NCI-H2227 treated with DMSO at 0.1 percent for 48 hours (cell line): ENCODE data around the gene TP63.
"Not testable (repeated sequence)": the region's sequence is repeated elsewhere in the genome, so short reads cannot be mapped to it uniquely, and the experiment has no call there.

Experiments used
- DNase-seq: peaks from one replicate; lab custom pipeline; 2025; lab: John Stamatoyannopoulos, UW

The TP63 gene

GRCh38 chr3:189625572-189625971, 5.6 kb upstream of the TP63 start:
- no peak for DNase-seq

DNA sequence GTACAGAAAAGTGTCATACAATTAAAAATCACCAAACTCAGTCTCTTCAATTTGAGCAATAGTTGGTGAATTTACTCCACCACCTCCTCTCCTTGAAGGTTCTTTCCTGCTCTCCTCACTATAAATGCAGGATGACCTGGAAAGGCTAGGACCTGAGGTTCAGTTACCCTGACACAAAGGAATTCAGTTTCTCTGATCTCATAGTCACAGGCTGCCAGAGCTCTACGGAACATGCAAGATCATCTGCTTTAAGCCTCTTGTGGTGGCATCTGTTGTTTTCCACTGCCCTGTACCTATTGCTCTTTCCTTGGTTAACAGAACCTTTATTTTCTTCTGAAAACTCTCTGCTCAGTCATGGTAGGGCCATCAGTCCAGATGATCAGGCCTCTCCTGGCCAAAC, 4.9 kb upstream of the TP63 start:
- no peak for DNase-seq

- DNase-seq = no peak
Measured at GRCh38 chr3:189629803-189630455, 1.3 kb upstream of the TP63 start.

DNA sequence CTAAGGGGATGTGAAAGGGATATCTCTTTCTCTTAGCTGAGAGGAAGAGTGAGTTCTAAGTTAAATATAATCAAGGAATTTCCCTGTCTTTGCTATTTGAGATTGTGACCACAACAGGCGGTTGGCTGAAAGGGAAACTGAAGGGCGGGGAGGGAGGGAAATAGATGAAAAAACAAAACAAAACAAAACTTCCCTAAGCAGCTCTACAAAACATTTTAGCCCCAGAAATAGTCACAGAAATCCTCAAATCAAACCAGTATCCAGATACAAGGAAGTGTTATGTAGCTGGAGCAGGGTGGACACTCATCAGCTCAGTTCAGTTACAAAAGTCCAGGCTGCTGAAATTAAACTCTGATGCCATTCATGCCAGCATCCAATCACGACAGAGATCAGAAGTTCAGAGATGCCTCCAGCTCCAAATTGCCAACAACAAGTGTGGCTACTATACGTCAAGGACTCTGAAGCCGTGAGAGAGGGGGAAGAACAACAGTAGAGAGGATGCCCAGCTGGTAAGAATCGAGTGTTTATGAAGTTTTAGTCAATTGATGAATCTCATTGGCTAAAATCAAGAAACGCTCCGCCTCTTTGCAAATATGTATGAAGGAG, 319 bp upstream of the TP63 start:
- no peak for DNase-seq

DNA sequence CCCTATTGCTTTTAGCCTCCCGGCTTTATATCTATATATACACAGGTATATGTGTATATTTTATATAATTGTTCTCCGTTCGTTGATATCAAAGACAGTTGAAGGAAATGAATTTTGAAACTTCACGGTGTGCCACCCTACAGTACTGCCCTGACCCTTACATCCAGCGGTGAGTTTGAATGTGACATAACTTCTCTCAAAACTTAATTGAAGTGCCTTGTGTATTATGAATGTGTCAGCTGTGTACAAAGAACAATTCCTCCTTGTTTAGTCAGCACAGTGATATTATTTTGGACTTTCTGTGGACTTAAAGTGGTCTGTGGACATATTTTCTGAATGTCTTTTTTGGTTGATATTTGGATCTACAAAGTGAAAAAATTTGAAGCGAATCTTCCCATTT, 220 bp downstream of the TP63 start:
- DNase-seq = no peak

- DNase-seq = no peak
Measured at GRCh38 chr3:189632242-189632641, 1.1 kb downstream of the TP63 start.

DNA sequence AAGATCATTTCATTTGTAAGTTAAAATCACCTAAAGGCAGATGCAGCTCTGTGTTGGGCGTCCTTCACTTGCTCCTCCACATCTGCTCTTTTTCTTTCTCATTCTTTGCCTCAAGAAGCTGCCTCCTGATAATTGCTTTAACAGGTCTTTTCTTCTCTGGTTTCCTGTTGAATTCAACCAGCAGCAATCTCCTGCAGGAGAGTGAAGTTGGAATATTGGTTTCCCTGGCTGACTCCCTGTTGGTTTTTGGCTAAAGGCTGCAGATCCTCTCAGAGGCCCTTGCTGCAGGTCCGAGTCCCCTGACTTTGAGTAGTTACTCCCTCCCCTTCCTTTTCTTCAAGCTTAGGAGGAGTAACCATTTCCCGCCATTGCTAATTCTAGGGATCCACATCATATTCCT, 4.2 kb downstream of the TP63 start:
- no peak for DNase-seq

GRCh38 chr3:189636048-189636447, 4.9 kb downstream of the TP63 start:
- DNase-seq = no peak

- no peak for DNase-seq
Measured at GRCh38 chr3:189637750-189638149, 6.6 kb downstream of the TP63 start.

DNA sequence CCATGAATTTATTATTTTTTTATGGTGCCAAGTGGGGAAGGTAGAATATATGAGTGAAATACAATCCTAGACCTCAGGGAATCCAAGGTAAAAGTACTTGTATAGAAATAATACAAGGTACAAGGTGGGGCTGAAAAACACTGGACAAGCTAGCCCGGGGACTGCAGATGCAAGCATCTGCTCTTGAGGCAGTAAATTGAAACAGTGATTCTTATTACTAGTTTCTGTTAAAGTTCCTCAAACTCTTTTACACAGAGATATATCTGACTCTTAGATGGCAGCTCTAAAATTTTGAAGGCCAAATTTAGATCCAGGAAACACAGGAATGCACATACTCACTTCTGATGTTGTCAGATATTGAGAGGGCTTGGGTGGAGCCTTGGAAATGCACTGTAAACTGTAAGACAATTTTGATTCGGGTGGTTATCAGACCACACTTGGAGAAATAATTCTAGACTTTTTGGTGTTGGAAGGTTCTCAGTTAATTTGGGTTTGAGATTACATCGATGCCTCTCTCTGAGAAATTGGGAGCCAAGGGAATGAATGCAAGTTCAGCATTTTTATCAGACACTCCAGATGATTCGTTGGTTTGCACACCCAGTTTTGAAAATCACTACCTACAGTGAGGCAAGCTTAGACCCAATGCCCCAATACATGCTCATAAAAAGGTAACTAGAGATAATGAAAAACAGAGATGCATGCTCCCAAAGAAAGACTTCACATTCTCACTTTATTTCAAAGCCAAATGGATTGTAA, 7.3 kb downstream of the TP63 start:
- no peak for DNase-seq

DNA sequence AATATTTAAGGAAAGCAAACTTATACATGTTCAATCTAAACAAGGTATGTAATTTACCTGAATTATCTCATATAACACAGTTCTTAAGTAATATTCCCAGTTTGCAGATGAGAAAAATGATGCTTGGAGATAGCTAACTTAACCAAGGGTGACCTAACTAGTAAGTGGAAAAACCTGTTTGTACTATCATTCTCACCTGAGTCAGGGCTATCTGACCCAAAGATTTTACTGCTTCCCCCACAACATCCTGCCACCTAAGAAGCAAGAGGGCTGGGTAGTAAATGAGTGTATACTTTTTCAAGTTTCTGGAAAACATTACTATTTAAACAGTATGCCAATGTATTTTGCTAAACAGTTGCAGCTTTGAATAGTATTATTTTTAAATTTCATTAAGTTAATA, 10.6 kb downstream of the TP63 start:
- no peak for DNase-seq

DNA sequence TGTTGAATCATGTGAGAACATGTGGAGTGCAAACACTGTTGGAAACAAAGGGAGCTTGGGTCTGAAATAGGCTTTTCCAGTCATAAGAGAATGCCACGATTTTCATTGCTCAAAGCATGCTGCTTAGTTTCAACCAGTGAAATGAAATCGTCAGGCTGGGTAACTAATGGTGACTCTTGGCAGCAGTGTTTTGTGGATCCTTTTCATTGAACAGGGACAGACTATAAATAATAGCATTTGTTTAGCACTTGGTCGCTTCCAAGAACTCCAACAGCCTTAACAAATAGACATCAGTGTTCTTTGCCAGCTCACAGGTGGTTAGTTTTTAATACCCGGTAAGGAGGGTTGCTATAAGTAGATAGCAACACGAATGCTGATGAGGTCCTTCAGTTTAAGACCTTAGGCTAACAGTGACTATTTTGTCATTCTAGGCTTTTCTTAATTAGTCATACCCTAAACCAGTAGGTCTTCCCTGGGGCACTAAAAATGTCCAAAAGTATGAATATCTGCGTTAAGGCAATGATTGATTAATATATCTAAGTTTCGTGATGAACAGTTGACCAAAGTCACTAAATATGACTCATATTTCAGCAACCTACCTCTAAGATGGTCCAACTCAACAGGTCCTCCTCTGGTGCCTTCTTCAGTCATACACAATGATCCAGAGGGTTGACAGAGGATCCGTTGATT, 15.8 kb downstream of the TP63 start:
- no peak for DNase-seq

GRCh38 chr3:189652042-189652441, 20.9 kb downstream of the TP63 start:
- DNase-seq = no peak

- no peak for DNase-seq
Measured at GRCh38 chr3:189655617-189656016, 24.4 kb downstream of the TP63 start.

GRCh38 chr3:189659571-189659970, 28.4 kb downstream of the TP63 start:
- DNase-seq = no peak

DNA sequence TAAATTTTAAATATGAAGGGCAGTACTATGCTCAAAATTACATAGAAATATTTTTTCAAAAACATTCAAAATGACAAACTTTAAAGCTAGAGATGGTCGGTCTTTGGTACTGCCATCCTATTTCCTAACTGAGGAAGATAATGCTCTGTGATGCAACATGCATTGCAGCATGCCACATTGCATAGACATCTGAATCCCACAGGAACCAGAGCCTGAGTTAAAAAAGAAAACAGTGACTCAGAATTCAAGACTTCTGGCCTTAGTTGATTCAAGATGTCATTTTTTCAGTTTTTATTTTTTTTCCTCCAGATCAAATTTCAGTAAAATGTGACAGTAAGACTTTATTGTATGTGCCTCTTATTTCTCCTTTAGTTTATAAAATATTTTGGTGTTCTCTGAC, 33.1 kb downstream of the TP63 start:
- no peak for DNase-seq

- DNase-seq = not testable (repeated sequence)
Measured at GRCh38 chr3:189672346-189672745, 41.2 kb downstream of the TP63 start.

DNA sequence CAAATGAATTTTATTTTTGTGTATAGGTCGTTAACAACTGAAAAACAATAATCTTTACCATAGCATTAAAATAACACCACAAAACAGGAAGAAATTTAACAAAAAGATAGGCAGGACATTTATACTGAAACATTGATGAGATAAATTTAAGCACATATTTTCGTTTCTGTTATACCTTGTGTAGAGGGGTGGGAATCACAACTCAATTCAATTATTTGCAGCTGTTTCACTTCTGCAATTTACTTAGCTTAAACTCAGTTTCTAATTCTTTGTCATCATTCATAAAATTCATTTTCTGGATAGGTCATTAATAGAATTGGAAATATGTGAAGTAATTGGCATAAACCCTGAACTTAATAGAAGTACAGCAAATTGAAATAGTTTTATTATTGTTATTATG, 42.3 kb downstream of the TP63 start:
- DNase-seq = no peak

DNA sequence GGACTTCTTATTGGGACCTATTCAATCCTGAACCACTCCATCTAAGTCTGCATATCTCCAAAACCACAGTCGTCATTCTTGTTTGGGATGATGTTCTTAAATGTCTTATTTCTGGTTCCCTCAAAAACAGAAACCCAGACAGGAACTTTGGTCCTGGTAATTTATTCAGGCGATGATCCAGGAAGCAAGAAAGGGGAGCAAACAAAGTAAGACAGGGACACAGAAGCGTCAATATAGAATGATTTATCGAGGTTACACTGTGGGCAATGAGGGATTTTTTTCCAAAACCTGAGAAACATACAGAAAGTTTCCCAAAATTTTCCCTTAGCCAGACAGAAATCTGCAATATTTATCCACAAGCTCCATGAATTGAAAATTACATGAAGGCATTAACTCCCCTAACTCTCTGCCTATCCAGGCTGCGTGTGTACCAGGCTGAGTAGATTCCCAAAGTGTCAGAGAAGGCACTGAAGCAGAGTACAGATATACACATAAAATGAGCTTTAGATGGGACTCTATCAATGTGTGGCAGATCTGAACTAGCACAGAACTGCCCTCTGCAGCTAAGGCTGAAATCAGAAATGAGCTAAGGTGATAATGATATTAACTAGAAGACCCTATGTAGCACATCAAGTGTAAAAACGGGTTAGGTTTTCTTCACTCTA, 43.2 kb downstream of the TP63 start:
- no peak for DNase-seq

DNA sequence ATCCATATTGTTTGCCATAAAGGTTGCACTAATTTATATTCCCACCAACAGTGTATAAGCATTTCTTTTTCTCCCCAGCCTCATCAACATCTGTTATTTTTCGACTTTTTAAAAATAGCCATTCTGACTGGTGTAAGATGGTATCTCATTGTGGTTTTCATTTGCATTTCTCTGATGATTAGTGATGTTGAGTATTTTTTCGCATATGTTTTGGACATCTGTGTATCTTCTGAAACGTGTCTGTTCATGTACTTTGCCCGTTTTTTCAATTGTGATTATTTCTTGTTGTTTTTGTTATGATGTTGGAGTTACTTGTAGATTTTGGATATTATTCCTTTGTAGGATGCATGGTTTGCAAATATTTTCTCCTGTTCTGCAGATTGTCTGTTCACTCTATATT, 46.5 kb downstream of the TP63 start:
- DNase-seq = no peak

DNA sequence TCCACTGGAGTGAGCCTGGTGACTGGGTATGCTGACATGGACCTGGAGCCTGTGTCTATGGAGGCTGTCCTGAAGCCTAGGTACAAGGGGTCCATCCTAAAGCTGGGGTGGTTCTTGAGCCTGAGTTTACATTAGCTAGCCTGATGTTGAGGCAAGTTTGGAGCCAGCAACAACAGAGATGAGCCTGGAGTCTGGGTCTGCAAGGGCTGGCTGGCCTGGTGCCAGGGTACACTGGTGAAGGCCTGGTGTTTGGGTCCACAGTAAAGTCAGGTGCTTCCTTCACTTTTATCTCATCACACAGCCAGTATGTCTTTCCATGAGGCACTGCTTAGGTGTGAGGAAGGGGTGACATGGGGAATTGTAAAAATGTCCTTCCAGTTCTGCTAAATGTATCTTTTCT, 49.5 kb downstream of the TP63 start:
- DNase-seq = no peak

DNA sequence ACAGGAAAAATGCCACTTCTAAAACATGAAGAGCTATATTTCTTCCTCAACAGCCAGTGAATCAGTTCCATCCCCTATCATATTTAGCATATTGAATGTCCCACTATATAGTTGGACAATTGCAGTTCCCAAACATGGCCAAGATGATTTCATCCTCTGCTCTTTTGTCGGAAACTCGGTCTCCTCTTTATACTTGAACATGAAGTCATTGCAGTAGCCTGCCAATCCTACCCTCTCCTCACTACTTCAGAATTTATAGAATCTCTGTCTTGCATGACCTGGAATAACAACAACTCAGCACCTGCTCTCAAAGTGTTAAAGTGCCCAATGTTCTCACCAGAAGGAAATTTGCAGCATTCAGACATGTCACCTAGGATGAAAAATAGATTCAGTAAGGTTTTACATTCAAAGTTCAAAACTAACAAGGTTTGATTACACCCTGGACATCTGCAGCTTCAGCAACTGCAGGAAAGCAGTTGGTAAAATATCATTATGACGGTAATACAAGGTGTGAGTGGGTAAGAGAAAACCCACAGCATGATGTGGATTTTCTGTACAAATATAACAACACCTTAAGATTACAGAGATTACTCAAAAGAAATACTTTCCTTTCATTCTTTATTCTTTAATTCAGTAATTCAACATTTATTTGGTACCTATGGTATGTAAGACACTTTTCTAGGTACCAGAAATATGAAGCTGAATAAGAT, 52.5 kb downstream of the TP63 start:
- DNase-seq = no peak
